Epithelial cell of esophagus (primary cell): ENCODE results near the gene IL1RAP.
A peak's percentile ranks its signal among the peaks of the same experiment; 100 is the strongest.

Experiments used
- DNase-seq: peaks from one replicate; pipeline ENCODE4 v3.0.0; 2010; ENCODE audit warnings: low read depth
- H3K4me3 ChIP-seq: 2 replicates; pipeline ENCODE4 v1.5.1; 2011; ENCODE audit warnings: mild to moderate bottlenecking, low read length, control low read depth
- TF ChIP-seq, protein P1 (sequence below): IDR thresholded peaks from 2 replicates; pipeline ENCODE4 v1.5.1; 2011; ENCODE audit warnings: low read depth, mild to moderate bottlenecking, low read length, control low read depth, inconsistent platforms; ENCODE audit not compliant: insufficient read depth; ENCODE audit errors: missing control alignments

The IL1RAP gene

DNA sequence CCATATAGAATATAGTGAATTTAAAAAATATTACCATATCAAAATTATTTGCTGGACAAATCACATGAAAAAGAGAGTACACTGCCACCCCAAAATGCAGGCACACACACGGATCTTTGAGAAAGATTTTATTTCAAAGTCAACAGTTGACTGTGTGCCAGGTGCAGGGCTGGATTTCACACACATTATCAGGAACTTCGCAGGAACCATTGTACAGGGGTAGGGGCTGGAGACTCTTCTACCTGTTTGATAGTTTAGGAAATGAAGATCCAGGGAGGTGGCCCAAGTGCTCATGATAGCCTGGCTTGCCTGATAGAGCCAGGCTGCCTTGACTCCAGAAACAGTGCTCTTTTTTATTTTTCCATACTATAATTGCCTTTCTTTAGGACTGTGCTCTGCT, 54.2 kb downstream of the IL1RAP start:
- DNase-seq, result no peak
- H3K4me3 ChIP-seq, result no peak overlapping the region
- TF ChIP-seq, protein P1, sequence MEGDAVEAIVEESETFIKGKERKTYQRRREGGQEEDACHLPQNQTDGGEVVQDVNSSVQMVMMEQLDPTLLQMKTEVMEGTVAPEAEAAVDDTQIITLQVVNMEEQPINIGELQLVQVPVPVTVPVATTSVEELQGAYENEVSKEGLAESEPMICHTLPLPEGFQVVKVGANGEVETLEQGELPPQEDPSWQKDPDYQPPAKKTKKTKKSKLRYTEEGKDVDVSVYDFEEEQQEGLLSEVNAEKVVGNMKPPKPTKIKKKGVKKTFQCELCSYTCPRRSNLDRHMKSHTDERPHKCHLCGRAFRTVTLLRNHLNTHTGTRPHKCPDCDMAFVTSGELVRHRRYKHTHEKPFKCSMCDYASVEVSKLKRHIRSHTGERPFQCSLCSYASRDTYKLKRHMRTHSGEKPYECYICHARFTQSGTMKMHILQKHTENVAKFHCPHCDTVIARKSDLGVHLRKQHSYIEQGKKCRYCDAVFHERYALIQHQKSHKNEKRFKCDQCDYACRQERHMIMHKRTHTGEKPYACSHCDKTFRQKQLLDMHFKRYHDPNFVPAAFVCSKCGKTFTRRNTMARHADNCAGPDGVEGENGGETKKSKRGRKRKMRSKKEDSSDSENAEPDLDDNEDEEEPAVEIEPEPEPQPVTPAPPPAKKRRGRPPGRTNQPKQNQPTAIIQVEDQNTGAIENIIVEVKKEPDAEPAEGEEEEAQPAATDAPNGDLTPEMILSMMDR, result no peak

- no peak overlapping the region for H3K4me3 ChIP-seq
- no peak for DNase-seq
- TF ChIP-seq, protein P1, result no peak
Observed at GRCh38 chr3:190574473-190574872, 60.6 kb downstream of the IL1RAP start.

DNA sequence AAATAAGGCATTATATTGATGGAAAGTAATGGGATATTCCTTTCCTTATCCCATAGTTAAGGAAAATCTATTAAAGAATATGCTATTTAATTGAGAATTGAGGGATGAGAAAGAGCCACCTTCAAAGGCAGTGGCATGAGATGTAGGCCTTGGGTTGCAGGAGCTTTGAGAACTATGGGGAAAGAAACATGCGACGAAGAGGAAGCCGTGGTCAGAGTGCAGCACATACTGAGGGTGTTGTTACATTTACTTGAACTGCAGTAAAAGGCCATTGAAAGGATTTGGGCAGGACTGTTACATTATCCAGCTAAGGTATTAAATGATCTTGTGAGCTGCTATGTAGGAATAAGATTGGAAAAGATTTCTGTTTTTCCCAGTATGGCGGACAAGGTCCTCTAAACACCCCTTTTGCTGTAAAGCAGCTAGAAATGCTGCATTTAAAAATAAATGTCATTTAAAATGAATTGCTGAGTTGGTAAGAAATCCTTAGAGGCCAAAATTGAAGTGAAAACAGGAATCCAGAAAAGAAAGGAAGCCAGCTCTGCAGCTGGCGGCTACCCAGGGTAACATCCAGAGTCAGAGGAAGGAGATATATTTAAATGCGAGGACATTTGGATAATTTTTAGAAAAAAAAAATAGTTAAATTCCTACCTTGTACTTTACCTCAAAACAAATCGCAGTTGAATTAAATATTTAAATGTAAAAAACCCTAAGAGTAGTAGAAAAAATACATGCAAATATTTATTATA, 61.7 kb downstream of the IL1RAP start:
- TF ChIP-seq, protein P1, result no peak
- DNase-seq, result no peak
- no peak overlapping the region for H3K4me3 ChIP-seq

DNA sequence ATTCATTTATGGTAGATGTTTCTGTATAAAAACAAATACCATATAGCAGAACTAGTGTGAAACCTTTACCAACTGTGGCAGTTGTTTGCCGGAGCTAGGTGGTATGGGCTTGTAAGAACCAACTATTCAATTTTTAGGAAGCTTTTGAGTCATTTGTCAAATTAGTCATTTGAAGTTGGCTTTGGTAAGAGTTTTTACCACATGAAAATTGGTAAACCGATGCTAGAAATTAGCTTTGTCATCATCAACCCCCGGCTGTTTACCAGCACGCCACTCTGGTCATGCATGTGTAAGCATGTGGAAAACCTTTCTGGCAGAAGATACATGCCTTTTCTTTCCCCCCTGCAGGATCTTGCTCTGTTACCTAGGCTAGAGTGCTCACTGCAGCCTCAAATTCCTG, 63.3 kb downstream of the IL1RAP start:
- no peak overlapping the region for H3K4me3 ChIP-seq
- DNase-seq, result no peak
- TF ChIP-seq, protein P1, result no peak

- H3K4me3 ChIP-seq, result no peak overlapping the region
- peak; percentile 50 for DNase-seq
- TF ChIP-seq, protein P1, result no peak
Observed at GRCh38 chr3:190579514-190580137, 65.7 kb downstream of the IL1RAP start.

DNA sequence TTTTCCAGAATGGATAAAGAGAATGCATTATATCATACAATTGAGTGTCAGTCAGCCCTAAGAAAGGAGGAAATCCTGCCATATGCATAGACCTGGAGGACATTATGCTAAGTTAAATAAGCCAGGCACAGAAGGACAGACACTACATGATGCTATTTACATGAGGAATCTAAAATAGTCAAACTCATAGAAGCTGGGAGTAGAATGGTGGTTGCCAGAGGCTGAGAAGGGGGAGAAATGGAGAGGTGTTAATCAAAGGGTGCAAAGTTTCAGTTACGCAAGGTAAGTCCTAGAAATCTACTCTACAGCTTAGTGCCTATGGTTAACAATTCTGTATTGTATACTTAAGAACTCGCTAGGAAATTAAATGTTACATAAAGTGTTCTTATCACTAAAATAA, 66.5 kb downstream of the IL1RAP start:
- no peak overlapping the region for H3K4me3 ChIP-seq
- DNase-seq, result no peak
- TF ChIP-seq, protein P1, result no peak
